Neuron (in vitro differentiated cells): Measurements from ENCODE around the gene DDX4.
"Not testable (repeated sequence)": the region's sequence is repeated elsewhere in the genome, so short reads cannot be mapped to it uniquely, and the experiment has no call there.

Experiments used
- H2AFZ ChIP-seq: one replicate; pipeline ENCODE4 v1.6.1; 2013; ENCODE audit warnings: low read depth, mild to moderate bottlenecking, inconsistent platforms, low read length, moderate library complexity
- H3K27me3 ChIP-seq: one replicate; pipeline ENCODE4 v1.6.1; 2013; ENCODE audit warnings: low read length; ENCODE audit not compliant: insufficient read depth
- H3K36me3 ChIP-seq: one replicate; pipeline ENCODE4 v1.6.1; 2013; ENCODE audit warnings: low read length; ENCODE audit not compliant: insufficient read depth
- H3K4me1 ChIP-seq: one replicate; pipeline ENCODE4 v1.6.1; 2013; ENCODE audit warnings: low read length; ENCODE audit not compliant: insufficient read depth
- H3K4me3 ChIP-seq: 2 replicates; pipeline ENCODE4 v1.5.1; 2013; ENCODE audit warnings: mild to moderate bottlenecking, low read length, moderate library complexity
- H3K9me3 ChIP-seq: one replicate; pipeline ENCODE4 v1.6.1; 2013; ENCODE audit warnings: low read length

The DDX4 gene

DNA sequence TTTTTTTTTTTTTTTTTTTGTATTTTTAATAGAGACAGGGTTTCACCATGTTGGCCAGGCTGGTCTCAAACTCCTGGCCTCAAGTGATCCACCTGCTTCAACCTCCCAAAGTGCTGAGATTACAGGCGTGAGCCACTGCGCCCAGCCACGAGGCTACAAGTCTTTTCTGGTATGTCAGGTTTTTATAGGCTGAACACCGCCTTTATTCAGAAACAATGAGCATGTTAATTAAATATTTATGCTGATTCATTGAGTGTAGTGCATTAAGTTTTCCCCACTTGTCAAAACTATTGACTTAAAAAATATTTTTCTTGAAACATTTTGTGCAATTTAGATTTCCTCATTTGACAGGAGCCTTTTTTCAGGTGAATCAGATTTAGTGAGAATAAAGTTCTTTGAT lies 78.1 kb downstream of the DDX4 start:
- not testable (repeated sequence) for H2AFZ ChIP-seq, H3K9me3 ChIP-seq, H3K4me1 ChIP-seq, H3K4me3 ChIP-seq, H3K27me3 ChIP-seq, H3K36me3 ChIP-seq

GRCh38 chr5:55816342-55816741 lies 78.5 kb downstream of the DDX4 start:
- H3K36me3 ChIP-seq: no peaks in the 10 kb centered on the region
- no peak overlapping the region for H2AFZ ChIP-seq
- H3K27me3 ChIP-seq: peaks cover 10% of the 10 kb centered on the region
- H3K4me1 ChIP-seq: no peaks in the 10 kb centered on the region
- no peaks in the 10 kb centered on the region for H3K9me3 ChIP-seq
- H3K4me3 ChIP-seq: no peak overlapping the region

DNA sequence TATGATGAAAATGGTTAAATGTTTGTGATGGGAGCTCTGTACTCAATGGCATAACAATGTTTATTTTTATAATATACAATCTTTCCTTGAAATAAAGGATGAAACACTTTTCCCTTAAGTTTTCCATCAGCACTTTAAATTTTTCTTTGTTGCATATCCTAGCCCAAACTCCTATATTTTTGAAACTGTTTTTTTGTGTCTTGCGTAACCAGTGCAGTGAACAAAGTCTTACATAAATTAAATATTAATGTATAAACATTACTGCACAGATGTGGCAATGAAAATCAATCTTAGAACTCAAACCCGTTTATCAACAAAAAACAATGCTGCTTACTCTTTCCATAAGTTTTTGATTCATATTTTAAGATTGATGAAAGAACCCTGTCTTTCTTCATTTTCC lies 79.2 kb downstream of the DDX4 start:
- no peak overlapping the region for H3K4me3 ChIP-seq
- H3K4me1 ChIP-seq: no peaks in the 10 kb centered on the region
- H3K27me3 ChIP-seq: peaks cover 17% of the 10 kb centered on the region
- no peaks in the 10 kb centered on the region for H3K9me3 ChIP-seq
- no peaks in the 10 kb centered on the region for H3K36me3 ChIP-seq
- H2AFZ ChIP-seq: no peak overlapping the region

DNA sequence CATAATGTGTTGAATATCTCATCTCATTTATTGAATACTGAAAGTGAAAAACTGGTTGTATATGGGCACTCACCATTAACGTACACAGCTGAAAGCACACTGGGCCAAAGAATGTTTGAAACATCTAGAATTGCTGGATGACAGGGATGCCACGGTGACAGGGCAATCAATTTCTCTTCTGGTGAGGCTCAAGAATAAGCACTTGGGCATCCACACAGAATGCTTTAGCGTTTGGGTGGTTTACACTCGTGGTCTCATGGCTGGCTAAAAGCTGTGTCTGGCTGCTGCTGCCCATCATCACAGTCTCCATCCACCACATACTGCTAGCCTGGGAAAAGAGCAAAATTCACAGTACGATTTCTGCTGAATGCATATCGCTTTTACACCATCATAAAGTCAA lies 82.6 kb downstream of the DDX4 start:
- Histone ChIP-seq H3K4me3 (no peak overlapping the region), H3K9me3 (no peaks in the 10 kb centered on the region), H3K4me1 (no peaks in the 10 kb centered on the region), H2AFZ (no peak overlapping the region), H3K36me3 (no peaks in the 10 kb centered on the region), H3K27me3 (peaks cover 27% of the 10 kb centered on the region)

DNA sequence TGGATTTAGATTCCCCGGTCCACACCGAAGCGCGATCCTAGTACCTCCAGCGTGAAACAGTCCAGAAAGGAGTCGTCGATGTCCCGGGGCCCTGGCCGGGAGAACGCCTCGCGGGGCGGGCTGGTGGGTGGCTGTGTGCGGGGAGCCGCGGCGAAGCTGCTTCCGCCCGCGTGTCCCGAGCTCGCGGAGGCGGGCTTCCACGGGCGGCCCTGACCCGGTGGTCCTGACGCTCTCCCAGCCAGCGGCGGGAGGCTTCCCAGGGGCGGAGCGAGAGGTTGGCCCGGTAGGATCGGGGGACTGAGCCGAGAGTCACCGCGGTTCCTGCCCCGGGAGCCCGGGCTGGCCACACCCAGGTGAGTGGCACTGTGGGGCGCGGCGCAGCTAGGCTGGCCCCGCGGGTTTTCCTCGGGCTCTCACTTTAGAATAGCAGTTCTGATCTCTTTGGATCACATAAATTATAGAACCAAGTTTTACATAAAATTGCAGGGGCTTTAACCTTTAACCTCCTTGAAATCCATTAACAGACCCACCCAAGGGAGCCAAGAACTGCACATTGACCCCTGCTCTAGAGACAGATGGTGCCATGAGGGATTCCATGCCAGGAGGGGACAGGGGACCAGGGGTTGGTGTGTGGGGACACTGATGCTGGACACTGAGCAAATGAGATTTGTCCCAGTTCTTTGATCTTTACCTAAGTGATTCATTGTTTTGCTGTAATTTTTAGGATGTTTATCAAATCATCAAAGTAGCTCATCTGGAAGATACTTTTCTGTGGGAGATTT lies 84.1 kb downstream of the DDX4 start:
- peaks cover 27% of the 10 kb centered on the region for H3K27me3 ChIP-seq

GRCh38 chr5:55823151-55823796 lies 85.4 kb downstream of the DDX4 start:
- H3K9me3 ChIP-seq: no peaks in the 10 kb centered on the region
- peaks cover 27% of the 10 kb centered on the region for H3K27me3 ChIP-seq

More for the DNA sequence above, 84.1 kb downstream of the DDX4 start:
- H3K9me3 ChIP-seq: no peaks in the 10 kb centered on the region
- no peaks in the 10 kb centered on the region for H3K36me3 ChIP-seq
- no peak overlapping the region for H3K4me3 ChIP-seq
- H2AFZ ChIP-seq: no peak overlapping the region
- H3K4me1 ChIP-seq: no peaks in the 10 kb centered on the region

GRCh38 chr5:55829956-55830355 lies 92.1 kb downstream of the DDX4 start:
- no peaks in the 10 kb centered on the region for H3K4me1 ChIP-seq
- no peaks in the 10 kb centered on the region for H3K27me3 ChIP-seq
- no peaks in the 10 kb centered on the region for H3K9me3 ChIP-seq
- no peak overlapping the region for H2AFZ ChIP-seq
- no peaks in the 10 kb centered on the region for H3K36me3 ChIP-seq
- H3K4me3 ChIP-seq: no peak overlapping the region

More at GRCh38 chr5:55823151-55823796, 85.4 kb downstream of the DDX4 start:
- Histone ChIP-seq H2AFZ (no peak overlapping the region), H3K4me1 (no peaks in the 10 kb centered on the region), H3K4me3 (no peak overlapping the region), H3K36me3 (no peaks in the 10 kb centered on the region)

DNA sequence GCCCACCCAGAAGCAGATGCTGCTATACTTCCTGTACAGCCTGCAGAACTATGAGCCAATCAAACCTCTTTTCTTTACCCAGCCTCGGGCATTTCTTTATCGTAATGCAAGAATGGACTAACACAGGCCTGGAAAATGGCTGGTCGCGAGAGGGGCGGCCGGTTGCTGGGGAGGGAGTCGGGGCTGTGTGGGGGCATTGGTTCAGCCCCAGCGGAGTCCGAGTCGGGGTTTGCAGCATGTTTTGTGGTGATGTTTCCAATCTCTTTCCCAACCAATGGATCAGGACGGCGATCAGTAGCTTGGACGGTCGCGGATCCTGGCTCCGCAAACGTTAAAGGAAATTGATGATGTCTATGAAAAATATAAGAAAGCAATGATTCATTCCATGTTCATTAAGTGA lies 94.6 kb downstream of the DDX4 start:
- no peaks in the 10 kb centered on the region for H3K27me3 ChIP-seq

GRCh38 chr5:55836191-55836590 lies 98.3 kb downstream of the DDX4 start:
- no peaks in the 10 kb centered on the region for H3K36me3 ChIP-seq
- H3K4me3 ChIP-seq: no peak overlapping the region
- no peak overlapping the region for H2AFZ ChIP-seq
- H3K4me1 ChIP-seq: no peaks in the 10 kb centered on the region
- H3K27me3 ChIP-seq: no peaks in the 10 kb centered on the region
- no peaks in the 10 kb centered on the region for H3K9me3 ChIP-seq

More for the DNA sequence above, 94.6 kb downstream of the DDX4 start:
- no peaks in the 10 kb centered on the region for H3K9me3 ChIP-seq
- H3K4me3 ChIP-seq: no peak overlapping the region
- no peaks in the 10 kb centered on the region for H3K4me1 ChIP-seq
- no peaks in the 10 kb centered on the region for H3K36me3 ChIP-seq
- no peak overlapping the region for H2AFZ ChIP-seq

DNA sequence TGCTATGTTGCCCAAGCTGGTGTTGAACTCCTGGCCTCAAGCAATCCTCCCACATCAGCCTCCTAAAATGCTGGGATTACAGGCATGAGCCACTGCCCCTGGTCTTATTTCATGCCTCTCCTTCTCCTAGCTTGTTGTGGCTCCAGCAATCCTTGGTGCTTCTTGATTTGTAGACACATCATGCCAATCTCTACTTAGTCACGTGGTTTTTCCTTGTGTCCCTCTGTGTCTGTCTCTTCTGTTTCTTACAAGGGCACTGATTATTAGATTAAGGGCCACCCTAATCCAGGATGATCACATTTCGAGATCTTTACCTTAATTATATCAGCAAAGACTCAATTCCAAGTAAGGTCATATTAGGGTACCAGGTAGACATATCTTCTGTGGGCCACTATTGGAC lies 104.1 kb downstream of the DDX4 start:
- no peak overlapping the region for H2AFZ ChIP-seq
- no peaks in the 10 kb centered on the region for H3K27me3 ChIP-seq
- H3K4me3 ChIP-seq: no peak overlapping the region
- H3K9me3 ChIP-seq: no peaks in the 10 kb centered on the region
- no peaks in the 10 kb centered on the region for H3K4me1 ChIP-seq
- H3K36me3 ChIP-seq: no peaks in the 10 kb centered on the region

- H3K36me3 ChIP-seq: no peaks in the 10 kb centered on the region
- no peaks in the 10 kb centered on the region for H3K4me1 ChIP-seq
- no peaks in the 10 kb centered on the region for H3K27me3 ChIP-seq
- no peak overlapping the region for H2AFZ ChIP-seq
- no peak overlapping the region for H3K4me3 ChIP-seq
- no peaks in the 10 kb centered on the region for H3K9me3 ChIP-seq
Measured at GRCh38 chr5:55847837-55848236, 110.0 kb downstream of the DDX4 start.

GRCh38 chr5:55848783-55849182 lies 110.9 kb downstream of the DDX4 start:
- Histone ChIP-seq H3K36me3 (no peaks in the 10 kb centered on the region), H3K4me1 (no peaks in the 10 kb centered on the region), H3K4me3 (no peak overlapping the region), H2AFZ (no peak overlapping the region), H3K9me3 (no peaks in the 10 kb centered on the region), H3K27me3 (no peaks in the 10 kb centered on the region)

DNA sequence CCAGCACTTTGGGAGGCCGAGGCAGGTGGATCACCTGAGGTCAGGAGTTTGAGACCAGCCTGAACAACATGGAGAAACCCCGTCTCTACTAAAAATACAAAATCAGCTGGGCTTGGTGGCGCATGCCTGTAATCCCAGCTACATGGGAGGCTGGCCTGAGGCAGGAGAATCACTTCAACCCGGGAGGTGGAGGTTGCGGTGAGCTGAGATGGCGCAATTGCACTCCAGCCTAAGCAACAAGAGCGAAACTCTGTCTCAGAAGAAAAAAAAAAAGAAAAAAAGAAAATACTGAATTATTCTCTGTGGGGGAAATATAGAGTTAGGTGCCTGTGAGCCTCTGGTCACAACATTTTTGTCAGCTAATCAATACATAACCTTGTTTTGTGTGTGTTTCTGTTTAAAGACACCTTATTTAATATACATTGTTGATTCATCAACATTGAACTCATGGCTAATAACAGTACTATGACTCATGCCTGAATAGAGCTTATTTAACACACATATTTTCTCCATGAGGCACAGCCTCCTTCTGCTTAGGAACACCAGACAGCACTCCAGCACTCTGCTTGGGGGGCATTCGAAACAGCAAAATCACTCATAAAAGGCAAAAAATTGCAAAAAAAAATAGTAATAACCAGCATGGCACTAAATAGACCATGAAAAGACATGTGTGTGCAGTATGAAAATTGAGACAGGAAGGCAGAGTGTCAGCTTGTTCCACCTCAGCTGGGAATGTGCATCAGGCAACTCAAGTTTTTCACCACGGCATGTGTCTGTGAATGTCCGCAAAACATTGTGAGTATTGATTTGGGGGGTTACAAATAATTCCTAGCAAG lies 113.2 kb downstream of the DDX4 start, which contains the start of gene IL31RA:
TSS of gene IL31RA (plus strand) at position 519 of the 836 bp plus-strand sequence. CDS start at position 733, 214 bp downstream.
- H3K9me3 ChIP-seq: no peaks in the 10 kb centered on the region
- no peak within 1 kb of the TSS for H2AFZ ChIP-seq
- H3K4me1 ChIP-seq: no peaks in the 10 kb centered on the region
- no peaks in the 10 kb centered on the region for H3K36me3 ChIP-seq
- no peaks in the 10 kb centered on the region for H3K27me3 ChIP-seq
- H3K4me3 ChIP-seq: no peak within 1 kb of the TSS
